HL-60 (cell line): ENCODE data around the gene COMP.

Source experiments
- POLR2AphosphoS5 ChIP-seq: IDR thresholded peaks from 2 replicates; pipeline ENCODE4 v1.6.1; 2012; ENCODE audit warnings: low read depth
- TF ChIP-seq, protein P1 (sequence below): IDR thresholded peaks from one replicate; pipeline ENCODE4 v1.5.1; 2011; ENCODE audit warnings: low read length, control low read depth, inconsistent platforms; ENCODE audit not compliant: insufficient read depth
- TF ChIP-seq, protein P2 (sequence below): IDR thresholded peaks from 2 replicates; pipeline ENCODE4 v1.6.1; 2012; ENCODE audit warnings: low read depth; ENCODE audit not compliant: insufficient replicate concordance

DNA sequence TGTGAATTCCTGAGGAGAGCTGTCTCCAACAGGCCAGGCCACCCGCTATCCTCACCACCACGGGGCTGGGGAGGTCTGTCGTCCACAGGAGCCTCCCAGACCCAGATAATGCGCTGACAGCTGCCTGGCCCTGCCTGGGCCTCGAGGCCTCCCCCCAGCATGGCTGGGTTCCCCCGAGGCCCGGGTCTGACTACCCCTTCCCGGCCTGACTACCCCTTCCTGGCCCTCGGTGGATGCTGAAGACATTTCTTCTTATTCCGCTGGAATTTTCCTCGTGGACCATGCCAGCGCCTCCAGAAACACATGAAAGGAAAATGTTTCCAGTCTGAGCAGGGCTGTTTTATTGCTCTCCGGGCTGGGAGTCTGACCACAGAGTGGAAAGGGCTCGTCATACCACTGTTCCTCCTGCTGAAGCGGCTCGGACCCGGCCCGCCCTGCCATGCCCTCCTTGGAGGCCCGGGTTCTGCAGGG lies 16.8 kb upstream of the COMP start:
- TF ChIP-seq, protein P1, sequence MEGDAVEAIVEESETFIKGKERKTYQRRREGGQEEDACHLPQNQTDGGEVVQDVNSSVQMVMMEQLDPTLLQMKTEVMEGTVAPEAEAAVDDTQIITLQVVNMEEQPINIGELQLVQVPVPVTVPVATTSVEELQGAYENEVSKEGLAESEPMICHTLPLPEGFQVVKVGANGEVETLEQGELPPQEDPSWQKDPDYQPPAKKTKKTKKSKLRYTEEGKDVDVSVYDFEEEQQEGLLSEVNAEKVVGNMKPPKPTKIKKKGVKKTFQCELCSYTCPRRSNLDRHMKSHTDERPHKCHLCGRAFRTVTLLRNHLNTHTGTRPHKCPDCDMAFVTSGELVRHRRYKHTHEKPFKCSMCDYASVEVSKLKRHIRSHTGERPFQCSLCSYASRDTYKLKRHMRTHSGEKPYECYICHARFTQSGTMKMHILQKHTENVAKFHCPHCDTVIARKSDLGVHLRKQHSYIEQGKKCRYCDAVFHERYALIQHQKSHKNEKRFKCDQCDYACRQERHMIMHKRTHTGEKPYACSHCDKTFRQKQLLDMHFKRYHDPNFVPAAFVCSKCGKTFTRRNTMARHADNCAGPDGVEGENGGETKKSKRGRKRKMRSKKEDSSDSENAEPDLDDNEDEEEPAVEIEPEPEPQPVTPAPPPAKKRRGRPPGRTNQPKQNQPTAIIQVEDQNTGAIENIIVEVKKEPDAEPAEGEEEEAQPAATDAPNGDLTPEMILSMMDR: no peak
- TF ChIP-seq POLR2AphosphoS5: no peak
- TF ChIP-seq, protein P2, sequence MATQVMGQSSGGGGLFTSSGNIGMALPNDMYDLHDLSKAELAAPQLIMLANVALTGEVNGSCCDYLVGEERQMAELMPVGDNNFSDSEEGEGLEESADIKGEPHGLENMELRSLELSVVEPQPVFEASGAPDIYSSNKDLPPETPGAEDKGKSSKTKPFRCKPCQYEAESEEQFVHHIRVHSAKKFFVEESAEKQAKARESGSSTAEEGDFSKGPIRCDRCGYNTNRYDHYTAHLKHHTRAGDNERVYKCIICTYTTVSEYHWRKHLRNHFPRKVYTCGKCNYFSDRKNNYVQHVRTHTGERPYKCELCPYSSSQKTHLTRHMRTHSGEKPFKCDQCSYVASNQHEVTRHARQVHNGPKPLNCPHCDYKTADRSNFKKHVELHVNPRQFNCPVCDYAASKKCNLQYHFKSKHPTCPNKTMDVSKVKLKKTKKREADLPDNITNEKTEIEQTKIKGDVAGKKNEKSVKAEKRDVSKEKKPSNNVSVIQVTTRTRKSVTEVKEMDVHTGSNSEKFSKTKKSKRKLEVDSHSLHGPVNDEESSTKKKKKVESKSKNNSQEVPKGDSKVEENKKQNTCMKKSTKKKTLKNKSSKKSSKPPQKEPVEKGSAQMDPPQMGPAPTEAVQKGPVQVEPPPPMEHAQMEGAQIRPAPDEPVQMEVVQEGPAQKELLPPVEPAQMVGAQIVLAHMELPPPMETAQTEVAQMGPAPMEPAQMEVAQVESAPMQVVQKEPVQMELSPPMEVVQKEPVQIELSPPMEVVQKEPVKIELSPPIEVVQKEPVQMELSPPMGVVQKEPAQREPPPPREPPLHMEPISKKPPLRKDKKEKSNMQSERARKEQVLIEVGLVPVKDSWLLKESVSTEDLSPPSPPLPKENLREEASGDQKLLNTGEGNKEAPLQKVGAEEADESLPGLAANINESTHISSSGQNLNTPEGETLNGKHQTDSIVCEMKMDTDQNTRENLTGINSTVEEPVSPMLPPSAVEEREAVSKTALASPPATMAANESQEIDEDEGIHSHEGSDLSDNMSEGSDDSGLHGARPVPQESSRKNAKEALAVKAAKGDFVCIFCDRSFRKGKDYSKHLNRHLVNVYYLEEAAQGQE: no peak
